ENCODE measurements around the gene CTIF. TPM values are rescaled to one million over a fixed set of nuclear protein-coding genes. Genes with fewer than 3 reads are reported as not detected.

The CTIF gene
- total and polyA plus RNA-seq, 12 donors = 44.5 to 74.1 (median 58.9) TPM

DNA sequence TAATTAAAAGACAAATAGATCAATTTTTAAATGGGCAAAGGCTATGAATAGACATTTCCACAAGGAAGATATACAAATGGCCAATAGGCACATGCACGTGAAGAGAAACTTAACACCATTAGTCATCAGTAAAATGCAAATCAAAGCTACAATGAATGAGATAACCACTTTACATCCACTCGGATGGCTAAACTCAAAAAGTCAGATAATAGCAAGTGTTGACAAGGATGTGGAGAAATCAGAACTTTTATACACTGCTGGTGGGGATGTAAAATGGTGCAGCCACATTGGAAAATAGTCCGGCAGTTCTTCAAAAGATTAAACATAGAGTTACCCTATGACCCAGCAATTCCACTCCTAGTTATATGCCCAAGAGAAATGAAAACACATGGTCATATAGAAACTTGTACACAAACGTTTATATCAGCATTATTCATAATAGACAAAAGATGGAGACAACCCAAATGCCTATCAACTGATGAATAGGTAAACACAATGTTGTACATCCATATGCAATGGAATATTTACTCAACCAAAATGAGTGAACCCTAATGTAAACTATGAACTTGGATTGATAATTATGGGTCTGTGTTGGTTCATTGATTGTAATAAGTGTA lies 360.8 kb downstream of the CTIF start:
- intact Hi-C loops (cut with DNase I) = loop anchor here in 1 of 10 donors (10.0 kb wide), 1 partner anchor 145 kb away; no protein-coding TSS in a partner anchor
- TF ChIP-seq CTCF (IDR thresholded peaks at IDR 0.05) = no peak
- peaks cover 0 to 15% (median 3%) of the 10 kb centered on the region in 11 donors for H3K9me3 ChIP-seq
- H3K36me3 ChIP-seq = no peaks in the 10 kb centered on the region
- H3K27ac ChIP-seq = no peak overlapping the region
- H3K4me3 ChIP-seq = no peak overlapping the region
- ATAC-seq (no peak), DNase-seq (no peak)
- peaks cover 15 to 61% (median 27%) of the 10 kb centered on the region in 9 donors for H3K4me1 ChIP-seq
- H3K27me3 ChIP-seq = no peaks in the 10 kb centered on the region
- WGBS, 2 donors = 80 to 86% methylated on average over 4 of the region's 4 CpGs

DNA sequence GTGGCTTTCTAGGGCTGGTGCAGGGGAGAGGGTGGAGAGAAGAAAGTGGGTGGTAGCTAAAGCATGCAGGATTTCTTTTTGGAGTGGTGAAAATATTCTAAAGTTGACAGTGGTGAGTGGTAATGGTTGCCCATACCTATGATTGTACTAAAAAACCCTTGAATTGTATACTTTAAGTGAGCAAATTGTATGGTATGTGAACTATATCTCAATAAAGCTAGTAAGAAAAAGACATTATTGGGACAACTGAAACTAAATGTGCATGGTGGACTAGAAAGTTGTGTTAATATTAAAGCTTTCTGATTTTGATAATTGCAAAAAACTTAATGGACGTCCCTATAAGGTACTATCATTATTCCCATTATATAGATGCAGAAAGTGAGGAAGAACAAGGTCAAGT lies 361.6 kb downstream of the CTIF start:
- TF ChIP-seq CTCF (IDR thresholded peaks at IDR 0.05) = no peak
- Histone ChIP-seq H3K9me3 (peaks cover 0 to 23% (median 4%) of the 10 kb centered on the region in 11 donors), H3K36me3 (no peaks in the 10 kb centered on the region), H3K27me3 (no peaks in the 10 kb centered on the region), H3K27ac (no peak overlapping the region), H3K4me1 (peaks cover 15 to 61% (median 27%) of the 10 kb centered on the region in 9 donors), H3K4me3 (no peak overlapping the region)
- intact Hi-C loops (cut with DNase I) = no loop called here
- 90 to 95% methylated on average over 1 of the region's 1 CpG for WGBS, 2 donors
- ATAC-seq (no peak), DNase-seq (no peak)

DNA sequence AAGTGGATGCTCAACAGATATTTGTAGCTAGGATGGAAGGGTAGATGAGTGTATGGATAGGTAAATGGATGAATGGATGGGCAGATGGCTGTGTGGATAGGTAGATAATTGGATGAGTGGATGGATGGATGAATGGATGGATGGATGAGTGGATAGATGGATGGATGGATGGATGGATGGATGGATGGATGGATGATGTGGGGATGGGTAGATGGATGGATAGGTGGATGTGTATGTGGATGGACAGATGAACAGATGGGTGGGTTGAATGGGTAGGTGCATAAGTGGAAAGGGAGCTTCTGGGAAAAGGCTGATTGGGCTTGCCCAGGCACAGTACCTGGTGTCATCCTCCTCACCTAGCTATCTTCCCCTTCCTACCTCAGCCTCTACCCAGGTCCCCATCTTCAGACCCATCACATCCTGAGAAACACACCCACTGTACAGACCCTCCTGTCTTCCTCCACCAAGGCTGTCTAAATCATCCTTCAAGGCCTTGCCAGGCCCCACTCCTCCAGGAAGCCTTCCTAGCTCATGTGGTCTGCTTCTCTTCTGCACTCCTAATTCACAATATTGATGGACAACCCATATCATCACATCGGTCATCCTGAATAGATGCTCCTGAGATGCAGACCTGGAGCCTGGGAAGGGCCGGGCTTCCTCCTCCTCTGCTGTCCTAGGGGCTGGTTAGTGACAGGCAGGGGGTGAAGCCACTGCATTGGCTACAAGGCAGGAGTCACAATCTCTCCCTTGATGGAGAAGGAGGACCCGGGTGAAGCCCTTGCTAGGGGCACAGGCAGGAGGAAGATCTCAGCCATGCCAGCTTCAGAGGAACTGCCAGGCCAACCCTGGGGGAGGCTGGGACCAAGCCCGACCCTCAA lies 362.6 kb downstream of the CTIF start:
- intact Hi-C loops (cut with DNase I) = no loop called here
- no peak for TF ChIP-seq CTCF (IDR thresholded peaks at IDR 0.05)
- ATAC-seq (peak in 2 of 8 donors; percentile 1 to 9), DNase-seq (no peak)
- Histone ChIP-seq H3K4me1 (peaks cover 15 to 55% (median 27%) of the 10 kb centered on the region in 9 donors), H3K36me3 (no peaks in the 10 kb centered on the region), H3K9me3 (peaks cover 0 to 23% (median 4%) of the 10 kb centered on the region in 11 donors), H3K4me3 (no peak overlapping the region), H3K27me3 (no peaks in the 10 kb centered on the region), H3K27ac (peak overlapping the region in 8 of 10 donors; percentile 51 to 84 (median 76))
- 49% methylated on average over 4 of the region's 4 CpGs for WGBS, 2 donors

GRCh38 chr18:48902023-48902855 lies 363.4 kb downstream of the CTIF start:
- intact Hi-C loops (cut with DNase I) = no loop called here
- DNase-seq (peak; percentile 91), ATAC-seq (peak; percentile 88 to 95 (median 90))
- no peak overlapping the region for H3K4me3 ChIP-seq
- WGBS, 2 donors = 32 to 39% methylated on average over 20 to 27 of the region's 27 CpGs
- no peaks in the 10 kb centered on the region for H3K36me3 ChIP-seq
- H3K27me3 ChIP-seq = no peaks in the 10 kb centered on the region
- no peak for TF ChIP-seq CTCF (IDR thresholded peaks at IDR 0.05)
- H3K9me3 ChIP-seq = peaks cover 0 to 23% (median 4%) of the 10 kb centered on the region in 11 donors
- peak overlapping the region in 9 of 10 donors; percentile 16 to 84 (median 75) for H3K27ac ChIP-seq
- peaks cover 15 to 47% (median 25%) of the 10 kb centered on the region in 9 donors for H3K4me1 ChIP-seq

All from heart right ventricle (tissue), 16 donors.